Measurements from ENCODE around the gene COL1A1.

The COL1A1 gene

GRCh38 chr17:50199803-50200456, 1.5 kb downstream of the COL1A1 start:
- DNase-seq: no peak

- DNase-seq: no peak
Observed at GRCh38 chr17:50199211-50199802, 2.1 kb downstream of the COL1A1 start.

GRCh38 chr17:50198026-50198669, 3.3 kb downstream of the COL1A1 start:
- DNase-seq: no peak

GRCh38 chr17:50196826-50197225, 4.6 kb downstream of the COL1A1 start:
- no peak for DNase-seq

- DNase-seq: no peak
Observed at GRCh38 chr17:50196036-50196435, 5.4 kb downstream of the COL1A1 start.

GRCh38 chr17:50194934-50195865, 6.2 kb downstream of the COL1A1 start:
- no peak for DNase-seq

- no peak for DNase-seq
Observed at GRCh38 chr17:50194140-50194933, 7.1 kb downstream of the COL1A1 start.

- no peak for DNase-seq
Observed at GRCh38 chr17:50192618-50193291, 8.7 kb downstream of the COL1A1 start.

GRCh38 chr17:50192144-50192617, 9.2 kb downstream of the COL1A1 start:
- no peak for DNase-seq

- no peak for DNase-seq
Observed at GRCh38 chr17:50191359-50192143, 9.9 kb downstream of the COL1A1 start.

- no peak for DNase-seq
Observed at GRCh38 chr17:50190603-50191358, 10.7 kb downstream of the COL1A1 start.

- DNase-seq: no peak
Observed at GRCh38 chr17:50190293-50190602, 11.2 kb downstream of the COL1A1 start.

- no peak for DNase-seq
Observed at GRCh38 chr17:50189550-50190292, 11.7 kb downstream of the COL1A1 start.

- DNase-seq: no peak
Observed at GRCh38 chr17:50188921-50189549, 12.4 kb downstream of the COL1A1 start.

- no peak for DNase-seq
Observed at GRCh38 chr17:50188531-50188920, 12.9 kb downstream of the COL1A1 start.

- no peak for DNase-seq
Observed at GRCh38 chr17:50187751-50188530, 13.5 kb downstream of the COL1A1 start.

GRCh38 chr17:50187394-50187725, 14.1 kb downstream of the COL1A1 start:
- no peak for DNase-seq

- no peak for DNase-seq
Observed at GRCh38 chr17:50186661-50187393, 14.6 kb downstream of the COL1A1 start.
